Measurements from ENCODE around the gene BABAM2.

- TF ChIP-seq TCF3 (IDR thresholded peaks at IDR 0.05; ENCODE audit: borderline replicate concordance, insufficient read depth, low read depth, low read length) (no peak), CBFB (IDR thresholded peaks at IDR 0.05; ENCODE audit: low read depth) (no peak), CBX5 (IDR thresholded peaks at IDR 0.05; ENCODE audit: low read depth) (no peak)
- TF ChIP-seq, protein P1, sequence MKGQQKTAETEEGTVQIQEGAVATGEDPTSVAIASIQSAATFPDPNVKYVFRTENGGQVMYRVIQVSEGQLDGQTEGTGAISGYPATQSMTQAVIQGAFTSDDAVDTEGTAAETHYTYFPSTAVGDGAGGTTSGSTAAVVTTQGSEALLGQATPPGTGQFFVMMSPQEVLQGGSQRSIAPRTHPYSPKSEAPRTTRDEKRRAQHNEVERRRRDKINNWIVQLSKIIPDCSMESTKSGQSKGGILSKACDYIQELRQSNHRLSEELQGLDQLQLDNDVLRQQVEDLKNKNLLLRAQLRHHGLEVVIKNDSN (IDR thresholded peaks at IDR 0.05; ENCODE audit: borderline replicate concordance, extremely low read length, insufficient read depth, low read depth, low read length) = no peak
Measured at GRCh38 chr2:27878825-27879224, 11.7 kb upstream of the BABAM2 start.
